Activated CD4-positive, alpha-beta memory T cell treated with anti-CD3 and anti-CD28 coated beads for 36 hours (primary cell): ENCODE results near the gene TMEM131L. TPM values are rescaled to one million over a fixed set of nuclear protein-coding genes. Genes with fewer than 3 reads are reported as not detected.

ENCODE experiments used
- CTCF ChIA-PET: fragments of 350-600 bp; sonication (Branson Sonifier 250); formaldehyde crosslinking; loops from one replicate; lab custom pipeline; 2021; ENCODE audit warnings: antibody characterized with exemption, inconsistent platforms; lab: Charles Lee
- POLR2A ChIA-PET: fragments of 350-600 bp; sonication (Branson Sonifier 250); formaldehyde crosslinking; loops from one replicate; lab custom pipeline; 2021; ENCODE audit warnings: antibody characterized with exemption; lab: Charles Lee
- DNase-seq: peaks from one replicate; pipeline ENCODE4 v3.0.0-alpha.2; 2020
- H3K27ac Mint-ChIP-seq: one replicate; pipeline ENCODE4 v1.8.0; 2021; ENCODE audit warnings: mixed read lengths
- H3K27me3 Mint-ChIP-seq: one replicate; pipeline ENCODE4 v1.8.0; 2021; ENCODE audit warnings: mixed read lengths
- H3K36me3 Mint-ChIP-seq: one replicate; pipeline ENCODE4 v1.8.0; 2021; ENCODE audit warnings: mixed read lengths
- H3K4me1 Mint-ChIP-seq: one replicate; pipeline ENCODE4 v1.8.0; 2021; ENCODE audit warnings: low read depth, mixed read lengths
- H3K4me3 Mint-ChIP-seq: one replicate; pipeline ENCODE4 v1.8.0; 2021; ENCODE audit warnings: mild to moderate bottlenecking, mixed read lengths
- H3K9me3 Mint-ChIP-seq: one replicate; pipeline ENCODE4 v1.8.0; 2021; ENCODE audit warnings: mixed read lengths
- intact Hi-C: fragments of 100-400 bp; cut with micrococcal nuclease; formaldehyde crosslinking; loops from one replicate; pipeline ENCODE4 v1.15.1; 2023
- total RNA-seq, 2 experiments: library from RNA; stranded (reverse); gene quantifications; one replicate each; pipeline ENCODE4 v1.2.3, GENCODE V29; 2021

Gene TMEM131L
- total RNA-seq, 2 experiments from 2014 or later: 32.7 to 33.3 TPM

DNA sequence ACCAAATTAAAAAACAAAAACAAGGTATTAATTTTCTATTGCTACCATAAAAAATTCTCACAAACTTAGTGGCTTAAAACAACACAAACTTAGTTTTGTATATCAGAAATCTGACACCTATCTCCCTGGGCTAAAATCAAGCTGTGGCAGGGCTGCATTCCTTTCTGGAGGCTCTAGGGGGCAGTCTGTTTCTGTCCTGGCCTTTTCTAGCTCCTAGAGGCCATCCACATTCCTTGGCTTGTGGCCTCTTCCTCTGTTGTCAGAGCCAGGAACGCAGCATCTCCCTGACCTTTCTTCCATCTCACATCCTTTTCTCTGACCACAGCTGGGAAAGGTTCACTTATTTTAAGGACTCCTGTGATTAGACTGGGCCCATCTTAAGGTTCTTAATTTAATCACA, 179.0 kb downstream of the TMEM131L start:
- peak; percentile 43 for DNase-seq
- CTCF ChIA-PET: interaction anchor here (0.6 to 3.8 kb wide), 13 partner anchors 7 to 500 kb away, joined by 3 to 49 read pairs (median 4); partner anchors contain the start of gene MND1
- Mint-ChIP-seq H3K27ac (no peak overlapping the region), H3K9me3 (peaks cover 3% of the 10 kb centered on the region), H3K36me3 (no peaks in the 10 kb centered on the region), H3K27me3 (no peaks in the 10 kb centered on the region), H3K4me1 (peaks cover 22% of the 10 kb centered on the region), H3K4me3 (no peak overlapping the region)
- intact Hi-C loops: loop anchor here (1.0 kb wide), 1 partner anchor 105 kb away; no protein-coding TSS in a partner anchor
- POLR2A ChIA-PET: no interaction called here

GRCh38 chr4:153646261-153646660, 180.1 kb downstream of the TMEM131L start:
- Mint-ChIP-seq H3K4me3 (no peak overlapping the region), H3K27me3 (no peaks in the 10 kb centered on the region), H3K4me1 (peaks cover 30% of the 10 kb centered on the region), H3K36me3 (no peaks in the 10 kb centered on the region), H3K27ac (no peak overlapping the region), H3K9me3 (peaks cover 3% of the 10 kb centered on the region)
- POLR2A ChIA-PET: no interaction called here
- DNase-seq: no peak
- intact Hi-C loops: no loop called here
- CTCF ChIA-PET: interaction anchor here (2.2 kb wide), 1 partner anchor 104 kb away, joined by 11 read pairs; no protein-coding TSS in a partner anchor

DNA sequence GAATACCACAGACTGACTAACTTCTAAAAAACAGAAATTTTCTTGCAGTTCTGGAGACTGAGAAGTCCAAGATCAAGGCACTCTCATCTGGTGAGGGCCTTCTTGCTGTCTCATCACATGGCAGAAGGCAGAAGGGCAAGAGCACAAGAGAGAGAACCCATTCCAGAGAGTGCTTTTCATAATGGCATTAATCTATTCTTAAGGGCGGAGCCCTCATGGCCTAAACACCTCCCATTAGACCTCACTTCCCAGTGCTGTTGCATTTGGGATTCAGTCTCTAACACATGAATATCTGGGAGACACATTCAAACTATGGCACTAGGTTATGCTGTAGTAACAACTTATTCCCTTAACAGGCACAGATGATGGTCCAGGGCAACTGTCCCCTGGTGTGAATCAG, 180.8 kb downstream of the TMEM131L start:
- Mint-ChIP-seq H3K4me3 (no peak overlapping the region), H3K27me3 (no peaks in the 10 kb centered on the region), H3K36me3 (no peaks in the 10 kb centered on the region), H3K4me1 (peaks cover 34% of the 10 kb centered on the region), H3K9me3 (peaks cover 3% of the 10 kb centered on the region), H3K27ac (no peak overlapping the region)
- intact Hi-C loops: no loop called here
- CTCF ChIA-PET: interaction anchor here (1.2 to 2.9 kb wide), 8 partner anchors 12 to 562 kb away, joined by 3 to 14 read pairs (median 6); partner anchors contain the start of gene MND1
- POLR2A ChIA-PET: no interaction called here
- DNase-seq: no peak

- peaks cover 3% of the 10 kb centered on the region for H3K9me3 Mint-ChIP-seq
- intact Hi-C loops: no loop called here
- CTCF ChIA-PET: interaction anchor here (0.9 to 2.9 kb wide), 10 partner anchors 13 to 563 kb away, joined by 3 to 14 read pairs (median 6); partner anchors contain the start of gene MND1
- H3K4me3 Mint-ChIP-seq: no peak overlapping the region
- POLR2A ChIA-PET: interaction anchor here (0.6 kb wide), 1 partner anchor 93 kb away, joined by 3 read pairs; no protein-coding TSS in a partner anchor
- H3K27me3 Mint-ChIP-seq: no peaks in the 10 kb centered on the region
- H3K27ac Mint-ChIP-seq: no peak overlapping the region
- DNase-seq: no peak
- H3K4me1 Mint-ChIP-seq: peaks cover 38% of the 10 kb centered on the region
- H3K36me3 Mint-ChIP-seq: no peaks in the 10 kb centered on the region
These were observed 181.8 kb downstream of the TMEM131L start for GRCh38 chr4:153647975-153648374.

DNA sequence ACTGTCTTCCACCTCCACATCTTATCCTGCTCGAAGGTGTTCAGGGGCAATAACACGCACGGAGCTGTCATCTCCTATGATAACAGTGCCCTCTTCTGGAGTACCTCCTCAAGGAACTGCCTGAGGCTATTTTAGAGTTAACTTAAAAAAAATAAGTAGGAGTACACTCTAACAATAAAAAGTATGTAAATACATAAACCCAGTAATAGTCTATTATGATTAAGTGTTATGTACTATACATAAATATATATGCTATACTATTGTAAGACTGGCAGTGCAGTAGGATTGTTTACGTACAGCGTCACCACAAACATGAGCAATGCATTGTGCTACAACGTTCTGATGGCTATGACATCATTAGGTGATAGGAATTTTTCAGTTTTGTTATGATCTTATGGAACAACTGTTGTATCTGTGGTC, 183.4 kb downstream of the TMEM131L start:
- no peaks in the 10 kb centered on the region for H3K27me3 Mint-ChIP-seq
- peaks cover 36% of the 10 kb centered on the region for H3K4me1 Mint-ChIP-seq
- H3K4me3 Mint-ChIP-seq: no peak overlapping the region
- H3K9me3 Mint-ChIP-seq: peaks cover 3% of the 10 kb centered on the region
- H3K36me3 Mint-ChIP-seq: no peaks in the 10 kb centered on the region
- intact Hi-C loops: loop anchor here (1.0 kb wide), 1 partner anchor 101 kb away; no protein-coding TSS in a partner anchor
- CTCF ChIA-PET: interaction anchor here (0.7 to 2.9 kb wide), 14 partner anchors 10 to 561 kb away, joined by 3 to 14 read pairs (median 4); no protein-coding TSS in a partner anchor
- DNase-seq: no peak
- POLR2A ChIA-PET: no interaction called here
- no peak overlapping the region for H3K27ac Mint-ChIP-seq

GRCh38 chr4:153651116-153651515, 185.0 kb downstream of the TMEM131L start:
- ChIA-PET POLR2A (interaction anchor here (1.4 kb wide), 1 partner anchor 8 kb away, joined by 4 read pairs; no protein-coding TSS in a partner anchor), CTCF (interaction anchor here (1.0 to 2.9 kb wide), 5 partner anchors 7 to 307 kb away, joined by 4 to 18 read pairs (median 6); partner anchors contain the start of gene MND1)
- peak overlapping the region; percentile 81 for H3K27ac Mint-ChIP-seq
- H3K4me1 Mint-ChIP-seq: peaks cover 40% of the 10 kb centered on the region
- peak; percentile 31 for DNase-seq
- intact Hi-C loops: loop anchor here (2.0 to 5.0 kb wide), 3 partner anchors 34 to 179 kb away; partner anchors contain the start of gene TLR2
- H3K4me3 Mint-ChIP-seq: peak overlapping the region; percentile 3
- no peaks in the 10 kb centered on the region for H3K36me3 Mint-ChIP-seq
- H3K9me3 Mint-ChIP-seq: no peaks in the 10 kb centered on the region
- no peaks in the 10 kb centered on the region for H3K27me3 Mint-ChIP-seq

GRCh38 chr4:153651587-153651986, 185.4 kb downstream of the TMEM131L start:
- ChIA-PET CTCF (interaction anchor here (1.0 to 2.9 kb wide), 5 partner anchors 7 to 307 kb away, joined by 4 to 18 read pairs (median 6); partner anchors contain the start of gene MND1), POLR2A (interaction anchor here (1.4 kb wide), 1 partner anchor 8 kb away, joined by 4 read pairs; no protein-coding TSS in a partner anchor)
- peak; percentile 82 for DNase-seq
- H3K27ac Mint-ChIP-seq: peak overlapping the region; percentile 81
- H3K9me3 Mint-ChIP-seq: no peaks in the 10 kb centered on the region
- peak overlapping the region; percentile 3 for H3K4me3 Mint-ChIP-seq
- peaks cover 40% of the 10 kb centered on the region for H3K4me1 Mint-ChIP-seq
- intact Hi-C loops: loop anchor here (2.0 to 5.0 kb wide), 3 partner anchors 33 to 179 kb away; partner anchors contain the start of gene TLR2
- H3K36me3 Mint-ChIP-seq: no peaks in the 10 kb centered on the region
- no peaks in the 10 kb centered on the region for H3K27me3 Mint-ChIP-seq

GRCh38 chr4:153652051-153652784, 186.1 kb downstream of the TMEM131L start:
- CTCF ChIA-PET: interaction anchor here (1.0 to 2.9 kb wide), 5 partner anchors 8 to 308 kb away, joined by 4 to 18 read pairs (median 6); partner anchors contain the start of gene MND1

DNA sequence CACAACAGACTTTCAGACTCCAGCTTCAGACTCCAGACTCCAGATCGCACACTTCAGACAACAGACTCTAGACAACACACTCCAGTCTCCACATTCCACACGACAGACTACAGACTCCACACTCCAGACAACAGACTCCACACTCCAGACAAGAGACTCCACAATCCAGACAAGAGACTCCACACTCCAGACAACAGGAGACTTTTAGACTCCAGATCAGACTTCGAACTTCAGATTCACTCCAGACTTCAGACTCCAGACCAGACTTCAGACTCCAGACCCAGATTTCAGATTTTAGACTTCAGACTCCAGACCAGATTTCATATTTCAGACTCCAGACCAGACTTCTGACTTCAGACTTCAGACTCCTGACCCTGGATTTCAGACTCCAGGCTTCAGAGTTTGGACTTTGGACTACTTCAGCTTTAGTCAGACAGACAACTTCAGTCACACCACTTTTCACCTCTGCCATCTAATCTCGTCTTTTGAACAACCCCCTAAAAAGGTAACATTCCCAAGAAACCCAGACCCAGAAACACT, 188.9 kb downstream of the TMEM131L start:
- H3K9me3 Mint-ChIP-seq: no peaks in the 10 kb centered on the region
- peaks cover 32% of the 10 kb centered on the region for H3K4me1 Mint-ChIP-seq
- POLR2A ChIA-PET: no interaction called here
- no peaks in the 10 kb centered on the region for H3K36me3 Mint-ChIP-seq
- H3K27me3 Mint-ChIP-seq: no peaks in the 10 kb centered on the region
- intact Hi-C loops: no loop called here
- CTCF ChIA-PET: no interaction called here
- no peak for DNase-seq
- no peak overlapping the region for H3K27ac Mint-ChIP-seq
- no peak overlapping the region for H3K4me3 Mint-ChIP-seq

More at GRCh38 chr4:153652051-153652784, 186.1 kb downstream of the TMEM131L start:
- Mint-ChIP-seq H3K9me3 (no peaks in the 10 kb centered on the region), H3K36me3 (no peaks in the 10 kb centered on the region), H3K4me3 (no peak overlapping the region), H3K4me1 (peaks cover 40% of the 10 kb centered on the region), H3K27me3 (no peaks in the 10 kb centered on the region), H3K27ac (peak overlapping the region; percentile 81)
- peak; percentile 60 for DNase-seq
- intact Hi-C loops: loop anchor here (5.0 kb wide), 2 partner anchors 120 to 180 kb away; no protein-coding TSS in a partner anchor
- POLR2A ChIA-PET: interaction anchor here (1.0 to 1.4 kb wide), 2 partner anchors 9 to 157 kb away, joined by 3 to 4 read pairs; no protein-coding TSS in a partner anchor

DNA sequence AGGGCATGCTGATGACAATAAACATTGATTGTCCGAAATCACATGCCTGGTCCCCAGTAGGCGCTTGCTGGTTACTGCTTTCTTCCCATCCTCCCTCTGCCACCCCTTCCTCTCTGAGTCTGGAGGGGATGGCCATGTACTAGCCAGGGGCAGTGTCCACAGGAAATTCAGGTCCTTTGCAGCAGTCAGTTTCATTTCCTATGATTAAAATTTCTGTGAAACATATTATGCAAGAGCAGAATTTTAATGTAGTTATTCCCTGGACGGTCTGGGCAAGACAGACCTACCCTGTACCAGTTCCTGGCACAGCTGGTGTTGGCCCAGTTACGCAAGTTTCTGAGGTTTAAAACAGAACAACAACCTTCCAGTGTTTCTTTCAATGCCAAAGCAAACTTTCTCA, 189.8 kb downstream of the TMEM131L start:
- ChIA-PET CTCF (no interaction called here), POLR2A (no interaction called here)
- Mint-ChIP-seq H3K4me1 (peaks cover 24% of the 10 kb centered on the region), H3K9me3 (no peaks in the 10 kb centered on the region), H3K27ac (no peak overlapping the region), H3K27me3 (no peaks in the 10 kb centered on the region), H3K4me3 (no peak overlapping the region), H3K36me3 (no peaks in the 10 kb centered on the region)
- DNase-seq: no peak
- intact Hi-C loops: no loop called here

DNA sequence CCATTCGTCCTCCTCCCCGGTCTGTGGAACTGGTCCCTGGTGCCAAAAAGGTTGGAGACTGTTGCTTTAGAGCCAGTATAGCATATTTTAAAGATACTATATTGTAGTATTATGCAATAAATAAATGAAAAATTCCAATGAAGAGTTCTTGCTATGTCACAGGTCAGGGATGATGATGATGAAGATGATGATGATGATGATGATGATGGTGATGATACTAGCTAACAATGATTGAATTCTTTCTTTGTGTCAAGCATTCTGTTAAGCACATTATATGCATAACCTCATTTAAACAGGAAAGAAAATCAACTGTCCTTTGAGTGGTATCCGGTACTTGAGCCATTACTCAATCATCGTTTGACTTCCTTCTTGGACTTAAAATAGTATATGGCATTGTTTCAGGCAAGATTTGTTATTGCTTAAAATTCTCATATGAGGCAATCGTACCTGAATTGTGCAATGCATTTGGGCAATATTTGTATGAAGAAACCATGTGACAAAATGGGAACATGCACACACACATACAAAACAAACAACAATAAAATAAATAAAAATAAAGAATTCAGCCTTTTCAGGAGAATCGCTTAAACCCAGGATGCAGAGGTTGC, 195.2 kb downstream of the TMEM131L start:
- no peaks in the 10 kb centered on the region for H3K36me3 Mint-ChIP-seq
- H3K27me3 Mint-ChIP-seq: no peaks in the 10 kb centered on the region
- no peak overlapping the region for H3K4me3 Mint-ChIP-seq
- no peak overlapping the region for H3K27ac Mint-ChIP-seq
- no peaks in the 10 kb centered on the region for H3K9me3 Mint-ChIP-seq
- intact Hi-C loops: no loop called here
- POLR2A ChIA-PET: no interaction called here
- no peak for DNase-seq
- no peaks in the 10 kb centered on the region for H3K4me1 Mint-ChIP-seq
- CTCF ChIA-PET: no interaction called here
